ENCODE data around the gene SSTR1. TPM values are rescaled to one million over a fixed set of nuclear protein-coding genes. Genes with fewer than 3 reads are reported as not detected.
A peak's percentile ranks its signal among the peaks of the same experiment; 100 is the strongest.

Gene SSTR1
- total RNA-seq, result 10 to 100 TPM in 1 of 6 donors, 1 to 10 TPM in 4, under 1 TPM in 1; under 0.01 to 14.4 (median 3.1) TPM

- WGBS, 2 donors, result 3% methylated on average over 9 to 48 of the region's 49 CpGs
- H3K27ac ChIP-seq, result peak within 1 kb of the TSS in 3 of 4 donors; percentile 14 to 59 (median 48)
- H3K9me3 ChIP-seq, result no peaks in the 10 kb centered on the region
- peaks cover 0 to 21% (median 6%) of the 10 kb centered on the region in 4 donors for H3K27me3 ChIP-seq
- ATAC-seq (ENCODE audit: low FRiP score in 2 of 2), result peak in 1 of 2 donors; percentile 35
- TF ChIP-seq EP300 (IDR thresholded peaks at IDR 0.05) (no peak), CTCF (IDR thresholded peaks at IDR 0.05) (no peak), POLR2A (IDR thresholded peaks at IDR 0.05) (no peak), POLR2AphosphoS5 (IDR thresholded peaks at IDR 0.05) (no peak)
- peaks cover 0 to 41% (median 24%) of the 10 kb centered on the region in 4 donors for H3K4me1 ChIP-seq
- peak within 1 kb of the TSS; percentile 19 to 55 (median 46) for H3K4me3 ChIP-seq
- H3K36me3 ChIP-seq, result no peaks in the 10 kb centered on the region
- peak in 1 of 2 donors; percentile 15 for DNase-seq
Measured at GRCh38 chr14:38207736-38208617, at the start of gene SSTR1. SSTR1 (plus strand) TSS chr14:38207904; CDS start chr14:38209390, 1,486 bp downstream.

GRCh38 chr14:38158468-38158867, 49.2 kb upstream of the SSTR1 start:
- DNase-seq (no peak), ATAC-seq (ENCODE audit: low FRiP score in 2 of 2) (no peak)
- Histone ChIP-seq H3K27me3 (no peaks in the 10 kb centered on the region), H3K27ac (no peak overlapping the region), H3K4me3 (no peak overlapping the region), H3K36me3 (no peaks in the 10 kb centered on the region), H3K4me1 (no peaks in the 10 kb centered on the region), H3K9me3 (no peaks in the 10 kb centered on the region)
- TF ChIP-seq POLR2AphosphoS5 (IDR thresholded peaks at IDR 0.05) (no peak), EP300 (IDR thresholded peaks at IDR 0.05) (no peak), POLR2A (IDR thresholded peaks at IDR 0.05) (no peak), CTCF (IDR thresholded peaks at IDR 0.05) (no peak)

- peaks cover 0 to 4% (median 0%) of the 10 kb centered on the region in 4 donors for H3K4me1 ChIP-seq
- H3K27ac ChIP-seq, result no peak overlapping the region
- no peak for ATAC-seq (ENCODE audit: low FRiP score in 2 of 2)
- WGBS, 2 donors, result 36 to 69% methylated on average over 2 of the region's 2 CpGs
- H3K27me3 ChIP-seq, result no peaks in the 10 kb centered on the region
- DNase-seq, result no peak
- TF ChIP-seq POLR2A (IDR thresholded peaks at IDR 0.05) (no peak), CTCF (IDR thresholded peaks at IDR 0.05) (no peak), POLR2AphosphoS5 (IDR thresholded peaks at IDR 0.05) (no peak), EP300 (IDR thresholded peaks at IDR 0.05) (no peak)
- H3K4me3 ChIP-seq, result no peak overlapping the region
- H3K36me3 ChIP-seq, result no peaks in the 10 kb centered on the region
- H3K9me3 ChIP-seq, result no peaks in the 10 kb centered on the region
Measured at GRCh38 chr14:38168416-38168815, 39.3 kb upstream of the SSTR1 start.

GRCh38 chr14:38171197-38171596, 36.5 kb upstream of the SSTR1 start:
- Histone ChIP-seq H3K4me1 (peaks cover 0 to 4% (median 0%) of the 10 kb centered on the region in 4 donors), H3K9me3 (no peaks in the 10 kb centered on the region), H3K4me3 (no peak overlapping the region), H3K27me3 (no peaks in the 10 kb centered on the region), H3K36me3 (no peaks in the 10 kb centered on the region), H3K27ac (no peak overlapping the region)
- TF ChIP-seq CTCF (IDR thresholded peaks at IDR 0.05) (no peak), EP300 (IDR thresholded peaks at IDR 0.05) (no peak), POLR2AphosphoS5 (IDR thresholded peaks at IDR 0.05) (no peak), POLR2A (IDR thresholded peaks at IDR 0.05) (no peak)
- WGBS, 2 donors, result 50 to 56% methylated on average over 2 of the region's 2 CpGs
- peak in 1 of 2 donors; percentile 46 for DNase-seq
- ATAC-seq (ENCODE audit: low FRiP score in 2 of 2), result no peak

Data from upper lobe of left lung (tissue), 6 donors.